Non-pigmented ciliary epithelial cell (primary cell): ENCODE measurements around the gene EHD2.
"Not testable (repeated sequence)": the region's sequence is repeated elsewhere in the genome, so short reads cannot be mapped to it uniquely, and the experiment has no call there.

Experiments used
- DNase-seq: peaks from one replicate; pipeline ENCODE4 v3.0.0-alpha.2; 2010; ENCODE audit warnings: low read depth

Gene EHD2, protein sequence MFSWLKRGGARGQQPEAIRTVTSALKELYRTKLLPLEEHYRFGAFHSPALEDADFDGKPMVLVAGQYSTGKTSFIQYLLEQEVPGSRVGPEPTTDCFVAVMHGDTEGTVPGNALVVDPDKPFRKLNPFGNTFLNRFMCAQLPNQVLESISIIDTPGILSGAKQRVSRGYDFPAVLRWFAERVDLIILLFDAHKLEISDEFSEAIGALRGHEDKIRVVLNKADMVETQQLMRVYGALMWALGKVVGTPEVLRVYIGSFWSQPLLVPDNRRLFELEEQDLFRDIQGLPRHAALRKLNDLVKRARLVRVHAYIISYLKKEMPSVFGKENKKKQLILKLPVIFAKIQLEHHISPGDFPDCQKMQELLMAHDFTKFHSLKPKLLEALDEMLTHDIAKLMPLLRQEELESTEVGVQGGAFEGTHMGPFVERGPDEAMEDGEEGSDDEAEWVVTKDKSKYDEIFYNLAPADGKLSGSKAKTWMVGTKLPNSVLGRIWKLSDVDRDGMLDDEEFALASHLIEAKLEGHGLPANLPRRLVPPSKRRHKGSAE

DNA sequence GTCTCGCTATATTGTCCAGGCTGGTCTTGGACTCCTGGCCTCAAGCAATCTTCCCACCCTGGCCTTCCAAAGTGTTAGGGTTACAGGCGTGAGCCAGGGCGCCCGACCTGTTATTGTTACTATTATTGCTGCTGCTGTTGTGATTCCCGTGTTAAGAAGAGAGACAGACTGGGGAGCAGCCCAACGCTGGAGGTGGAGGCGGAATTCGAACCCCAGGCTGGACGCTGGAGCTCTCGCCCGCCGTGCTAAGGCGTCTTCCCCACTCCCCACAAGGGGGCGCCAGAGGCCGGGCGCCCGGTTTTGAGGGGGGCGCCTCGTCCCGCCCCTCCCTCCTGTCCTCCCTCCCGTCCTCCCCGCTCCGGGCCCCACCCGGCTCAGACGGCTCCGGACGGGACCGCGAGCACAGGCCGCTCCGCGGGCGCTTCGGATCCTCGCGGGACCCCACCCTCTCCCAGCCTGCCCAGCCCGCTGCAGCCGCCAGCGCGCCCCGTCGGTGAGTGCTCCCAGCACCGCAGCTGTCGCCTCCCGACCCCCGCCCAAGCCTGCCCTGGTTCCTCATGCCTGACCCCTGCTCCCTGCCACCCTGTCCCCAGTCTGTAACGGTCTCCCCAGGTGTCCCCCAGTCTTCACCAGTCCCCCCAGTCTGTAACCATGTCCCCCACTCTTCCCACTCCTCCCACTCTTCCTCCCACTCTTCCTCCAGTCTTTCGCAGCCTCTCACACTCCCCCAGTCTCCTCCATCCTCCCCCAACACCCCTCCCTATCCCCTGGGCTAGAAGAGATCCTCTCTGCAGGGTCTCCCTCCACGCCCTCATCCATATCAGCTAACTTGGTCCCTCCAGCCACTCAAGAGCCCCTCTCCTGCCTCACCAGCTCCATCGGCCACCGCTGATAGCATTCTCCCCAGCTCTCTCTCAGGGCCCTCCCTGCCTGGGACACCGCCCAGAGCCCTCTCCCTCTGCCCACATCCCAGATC lies at the start of gene EHD2:
Gene EHD2 (plus strand): TSS at position 377 of the 976 bp plus-strand sequence. CDS start 3,191 bp downstream, outside the sequence.
- DNase-seq: no peak

- DNase-seq: peak; percentile 89
Measured at GRCh38 chr19:47663435-47663910, 49.7 kb upstream of the EHD2 start.

DNA sequence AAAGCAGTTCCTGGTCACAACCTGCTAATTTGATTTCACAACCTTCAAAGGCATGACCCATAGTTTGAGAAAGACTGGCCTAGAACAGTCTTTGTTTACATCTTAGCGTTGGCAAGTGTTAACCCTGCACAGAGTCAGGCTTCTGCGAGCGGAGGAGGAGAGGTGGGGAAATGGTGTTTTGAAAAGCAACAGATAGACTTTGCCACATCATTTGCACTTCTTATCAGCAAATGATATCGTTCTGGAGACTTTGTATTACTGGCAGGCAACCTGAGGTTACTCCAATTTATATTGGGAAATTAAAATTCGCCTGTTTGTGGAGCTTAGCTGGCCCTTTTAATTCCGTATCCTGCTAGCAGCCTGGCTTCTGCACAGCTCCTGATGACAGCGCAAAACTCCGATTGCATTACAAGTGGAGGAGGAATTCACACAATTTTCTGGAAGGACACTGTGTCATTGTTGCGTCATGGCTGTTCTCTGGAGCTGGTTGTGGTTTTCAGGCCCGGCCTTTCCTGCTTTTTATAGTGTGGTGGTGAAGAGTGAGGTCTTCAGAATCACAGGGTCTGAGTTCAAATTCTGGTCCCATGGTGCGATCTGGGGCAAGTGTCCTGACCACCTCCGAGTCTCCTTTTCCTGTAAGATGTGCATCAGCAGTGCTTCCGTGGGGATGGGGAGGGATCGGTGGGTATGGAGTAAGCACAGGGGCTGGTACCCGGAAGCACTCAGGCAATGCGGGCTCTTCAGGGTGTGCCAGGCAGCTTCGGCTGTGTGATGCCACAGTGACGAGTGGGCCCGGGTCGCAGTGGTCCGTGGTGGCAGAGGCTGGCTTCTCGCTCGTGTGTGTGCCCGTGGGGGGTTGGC lies 49.1 kb upstream of the EHD2 start:
- peak; percentile 93 for DNase-seq

GRCh38 chr19:47668556-47668955 lies 44.7 kb upstream of the EHD2 start:
- not testable (repeated sequence) for DNase-seq

- DNase-seq: no peak
Measured at GRCh38 chr19:47670736-47671135, 42.5 kb upstream of the EHD2 start.

- DNase-seq: no peak
Measured at GRCh38 chr19:47671499-47671898, 41.7 kb upstream of the EHD2 start.

- no peak for DNase-seq
Measured at GRCh38 chr19:47673426-47673825, 39.8 kb upstream of the EHD2 start.

DNA sequence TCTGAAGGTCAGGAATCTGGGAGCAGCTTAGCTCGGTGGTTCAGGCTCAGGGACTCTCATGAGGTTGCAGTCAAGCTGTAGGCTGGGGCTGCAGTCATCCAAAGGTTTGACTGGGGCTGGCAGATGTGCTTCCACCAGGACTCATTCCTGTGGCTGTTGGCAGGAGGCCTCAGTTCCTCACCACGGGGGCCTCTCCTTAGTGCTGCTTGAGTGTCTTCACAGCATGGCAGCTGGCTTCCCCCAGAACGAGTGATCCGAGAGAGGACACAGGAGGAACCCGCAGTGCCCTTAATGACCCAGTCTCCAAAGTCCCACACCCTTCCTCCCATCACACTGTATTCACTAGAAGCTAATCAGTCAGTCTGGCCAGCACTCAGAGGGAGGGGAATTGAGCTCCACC lies 38.7 kb upstream of the EHD2 start:
- no peak for DNase-seq

GRCh38 chr19:47675271-47675670 lies 38.0 kb upstream of the EHD2 start:
- no peak for DNase-seq

GRCh38 chr19:47675859-47676258 lies 37.4 kb upstream of the EHD2 start:
- DNase-seq: no peak

GRCh38 chr19:47676811-47677210 lies 36.4 kb upstream of the EHD2 start:
- DNase-seq: no peak

DNA sequence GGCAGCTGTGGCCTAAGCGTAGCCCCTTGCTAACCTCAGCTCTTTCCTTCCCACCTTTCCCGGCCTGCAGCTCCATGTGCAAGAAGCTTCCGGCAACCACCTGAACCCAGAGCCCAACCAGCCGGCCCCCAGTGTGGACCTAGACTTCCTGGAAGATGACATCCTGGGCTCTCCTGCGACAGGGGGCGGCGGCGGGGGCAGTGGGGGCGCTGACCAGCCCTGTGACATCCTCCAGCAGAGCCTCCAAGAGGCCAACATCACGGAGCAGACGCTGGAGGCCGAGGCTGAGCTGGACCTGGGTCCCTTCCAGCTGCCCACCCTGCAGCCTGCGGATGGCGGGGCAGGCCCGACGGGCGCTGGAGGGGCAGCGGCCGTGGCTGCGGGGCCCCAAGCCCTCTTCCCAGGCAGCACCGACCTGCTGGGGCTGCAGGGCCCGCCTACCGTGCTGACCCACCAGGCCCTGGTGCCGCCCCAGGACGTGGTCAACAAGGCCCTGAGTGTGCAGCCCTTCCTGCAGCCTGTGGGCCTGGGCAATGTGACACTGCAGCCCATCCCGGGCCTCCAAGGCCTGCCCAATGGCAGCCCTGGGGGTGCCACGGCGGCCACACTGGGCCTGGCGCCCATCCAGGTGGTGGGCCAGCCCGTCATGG lies 33.8 kb upstream of the EHD2 start:
- DNase-seq: no peak

GRCh38 chr19:47679922-47680857 lies 33.0 kb upstream of the EHD2 start:
- no peak for DNase-seq

DNA sequence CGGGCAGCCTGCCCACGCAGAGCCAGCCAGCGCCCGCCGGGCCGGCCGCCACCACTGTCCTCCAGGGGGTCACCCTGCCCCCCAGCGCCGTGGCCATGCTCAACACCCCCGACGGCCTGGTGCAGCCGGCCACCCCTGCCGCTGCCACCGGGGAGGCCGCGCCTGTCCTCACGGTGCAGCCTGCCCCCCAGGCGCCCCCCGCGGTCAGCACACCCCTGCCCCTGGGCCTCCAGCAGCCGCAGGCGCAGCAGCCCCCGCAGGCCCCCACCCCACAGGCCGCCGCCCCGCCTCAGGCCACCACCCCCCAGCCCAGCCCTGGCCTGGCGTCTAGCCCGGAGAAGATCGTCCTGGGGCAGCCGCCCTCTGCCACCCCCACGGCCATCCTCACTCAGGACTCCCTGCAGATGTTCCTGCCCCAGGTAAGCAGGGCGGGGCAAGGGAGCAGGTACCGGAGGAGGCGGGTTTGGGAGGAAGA lies 32.3 kb upstream of the EHD2 start:
- DNase-seq: no peak

DNA sequence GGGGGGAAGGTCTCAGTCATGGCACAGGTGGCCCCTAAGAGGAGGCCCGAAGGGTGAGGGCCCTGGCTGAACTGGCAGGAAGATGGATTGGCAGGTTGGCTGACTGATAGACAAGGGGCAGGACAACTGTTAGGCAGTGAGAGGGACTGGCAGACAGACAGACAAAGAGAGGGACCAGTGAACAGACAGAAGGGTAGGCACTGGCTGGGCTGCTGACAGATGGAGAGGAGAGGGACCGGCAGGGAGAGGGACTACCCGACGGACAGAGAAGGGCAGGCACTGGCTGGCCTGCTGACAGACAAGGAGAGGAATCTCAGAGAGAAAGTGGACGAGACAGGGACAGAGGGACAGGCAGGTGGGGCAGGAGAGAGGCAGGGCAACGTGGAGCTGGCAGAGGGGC lies 31.8 kb upstream of the EHD2 start:
- no peak for DNase-seq

DNA sequence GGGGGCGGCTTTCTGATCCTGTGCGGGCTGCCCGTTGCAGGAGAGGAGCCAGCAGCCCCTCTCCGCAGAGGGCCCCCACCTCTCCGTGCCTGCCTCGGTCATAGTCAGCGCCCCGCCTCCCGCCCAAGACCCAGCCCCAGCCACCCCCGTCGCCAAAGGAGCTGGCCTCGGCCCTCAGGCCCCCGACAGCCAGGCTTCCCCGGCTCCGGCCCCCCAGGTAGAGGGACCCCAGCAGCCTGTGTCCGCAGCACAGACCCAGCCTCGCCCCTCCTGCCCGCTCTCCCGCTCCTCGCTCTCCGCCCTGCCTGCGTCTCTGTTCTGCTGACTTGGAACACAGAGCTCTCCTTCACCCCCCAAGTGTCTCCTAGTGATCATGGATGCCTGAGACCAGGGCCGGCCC lies 31.3 kb upstream of the EHD2 start:
- DNase-seq: no peak

DNA sequence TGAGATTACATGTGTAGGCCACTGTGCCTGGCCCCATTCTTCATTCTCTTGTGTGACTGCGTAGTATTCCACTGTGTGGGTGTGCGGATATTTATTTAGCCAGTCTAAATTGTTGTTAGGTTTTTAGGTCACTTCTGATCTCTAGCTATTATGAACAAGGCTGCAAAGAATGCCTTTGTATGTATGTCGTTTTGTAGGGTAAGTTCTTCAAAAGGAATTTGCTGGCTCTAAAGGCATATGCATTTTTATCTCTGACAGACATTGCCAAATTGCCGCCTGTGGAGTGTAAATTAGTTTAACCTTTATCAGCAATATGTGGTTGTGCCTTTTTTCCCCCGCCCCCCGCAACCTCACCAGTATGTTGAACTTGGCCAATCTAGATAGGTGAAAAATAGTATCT lies 30.3 kb upstream of the EHD2 start:
- DNase-seq: no peak

DNA sequence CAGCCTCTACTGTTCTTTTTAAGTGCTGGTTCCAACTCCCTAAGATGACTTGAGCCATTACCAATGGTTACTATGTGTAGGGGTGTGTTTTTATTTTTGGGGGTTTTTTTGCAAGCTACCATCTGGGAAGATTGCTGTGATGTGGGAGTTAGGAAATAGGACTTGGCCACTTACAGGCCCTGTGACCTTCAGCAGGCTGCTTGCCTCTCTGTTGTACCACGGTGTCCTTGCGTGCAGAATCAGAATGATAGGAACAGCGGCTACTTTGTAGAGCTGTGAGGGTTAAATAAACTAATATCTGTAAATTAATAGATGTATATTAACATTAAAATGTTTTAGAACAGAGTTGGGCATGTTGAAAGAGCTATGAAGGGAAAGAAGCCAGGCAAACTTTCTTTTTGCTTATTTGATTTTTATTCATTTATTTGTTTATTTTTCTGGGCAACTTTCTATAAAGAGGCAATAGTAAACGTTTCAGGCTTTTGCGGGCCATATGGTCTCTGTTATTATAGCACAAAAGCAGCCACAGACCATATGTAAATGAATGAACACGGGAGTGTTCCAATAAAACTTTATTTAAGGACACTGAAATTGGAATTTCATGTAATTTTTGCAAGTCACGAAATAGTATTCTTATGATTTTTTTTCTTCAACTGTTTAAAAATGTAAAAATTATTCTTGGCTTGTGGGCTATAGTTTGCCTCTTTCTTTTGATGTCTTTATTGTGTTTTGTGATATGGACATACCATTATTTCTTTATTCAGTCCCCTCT lies 26.4 kb upstream of the EHD2 start:
- DNase-seq: no peak

- no peak for DNase-seq
Measured at GRCh38 chr19:47687906-47688305, 25.3 kb upstream of the EHD2 start.
